HG03025 (cell line): Measurements from ENCODE around the gene GCSH.
"Not testable (repeated sequence)": the region's sequence is repeated elsewhere in the genome, so short reads cannot be mapped to it uniquely, and the experiment has no call there.

Source experiments
- ATAC-seq: cut with Tn5 transposase; IDR thresholded peaks from one replicate; pipeline ENCODE4 v1.9.1; 2021; ENCODE audit warnings: mild to moderate bottlenecking, moderate library complexity; ENCODE audit not compliant: unreplicated experiment, low FRiP score

The GCSH gene

DNA sequence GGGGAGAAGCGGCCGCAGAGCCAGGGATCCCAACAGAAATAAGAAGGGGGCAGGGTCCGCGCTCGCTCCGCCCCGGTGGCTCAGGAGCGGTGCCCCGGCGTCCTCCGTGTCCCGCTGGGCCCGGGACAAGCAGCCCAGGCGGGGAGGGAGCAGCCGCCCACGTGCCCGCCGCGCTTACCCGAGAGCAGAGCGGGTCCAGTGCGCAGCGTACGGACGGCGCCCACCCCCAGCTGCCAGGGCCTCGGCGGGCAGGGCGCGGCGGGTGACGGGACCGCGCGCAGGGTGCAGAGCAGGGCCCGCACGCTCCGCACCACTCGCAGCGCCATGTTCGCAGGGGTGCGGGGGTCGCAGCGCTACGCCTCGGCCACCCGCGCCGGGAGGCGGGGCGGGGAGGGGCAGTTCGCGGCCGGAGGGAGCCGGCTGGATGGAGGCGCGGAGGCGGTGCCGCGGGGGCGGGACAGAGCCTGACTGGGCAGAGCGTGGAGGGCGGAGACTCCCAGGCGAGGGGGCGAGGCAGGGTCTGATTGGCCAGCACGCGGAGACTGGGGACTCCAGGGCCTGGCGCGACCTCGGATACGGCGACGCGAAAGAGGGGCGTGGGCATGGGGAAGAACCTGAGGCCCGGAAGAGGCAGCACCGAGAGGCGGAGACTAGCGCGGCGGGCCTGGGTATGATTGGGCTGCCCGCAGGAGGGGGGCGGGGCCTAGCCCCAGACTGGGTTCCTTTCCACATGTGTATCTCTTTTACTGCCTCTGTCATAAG is at the start of gene GCSH:
Gene GCSH, minus strand, starts transcription at position 443 of the 762 bp plus-strand sequence. Its CDS starts 117 bp downstream, at position 326.
- ATAC-seq = peak; percentile 98

DNA sequence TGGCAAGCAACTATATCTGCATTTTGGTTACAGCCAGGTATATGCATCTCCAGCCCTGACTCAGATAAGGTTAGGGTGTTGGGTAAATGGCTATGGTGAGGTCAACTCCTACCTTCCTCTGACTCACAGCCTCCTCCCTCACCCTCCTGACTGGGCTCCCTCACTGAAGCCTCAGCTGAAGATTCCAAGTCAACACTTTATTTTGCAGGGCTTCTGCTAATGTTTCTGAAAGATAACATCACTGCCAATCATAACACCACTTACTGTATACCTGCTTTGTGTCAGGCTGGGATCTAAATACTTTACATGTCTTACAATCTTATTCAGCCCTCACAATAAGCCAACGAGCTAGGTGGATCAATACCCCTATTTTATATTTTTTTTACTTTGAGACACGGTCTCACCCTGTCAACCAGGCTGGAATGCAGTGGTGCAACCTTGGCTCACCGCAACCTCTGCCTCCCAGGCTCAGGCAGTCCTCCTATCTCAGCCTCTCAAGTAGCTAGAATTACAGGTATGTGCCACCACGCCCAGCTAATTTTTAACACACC is 47.8 kb upstream of the GCSH start:
- no peak for ATAC-seq

DNA sequence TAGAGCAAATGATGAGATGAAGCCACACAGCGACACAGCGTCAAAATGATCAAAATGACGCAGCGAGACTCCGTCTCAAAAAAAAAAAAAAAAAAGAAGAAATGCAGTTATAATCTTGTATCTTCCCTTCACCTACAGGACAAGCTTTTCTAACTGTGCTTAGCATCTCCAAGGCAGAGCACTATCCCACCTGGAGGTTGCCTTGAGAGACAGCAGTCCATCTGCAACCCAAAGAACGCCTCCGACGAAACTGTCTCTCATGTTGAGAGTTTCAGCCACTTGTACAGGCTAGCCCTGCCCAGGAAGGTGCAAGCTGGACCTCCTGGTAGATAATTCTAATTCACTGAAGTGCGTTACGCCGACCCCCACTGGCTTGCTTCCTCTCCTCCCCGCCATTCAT is 46.7 kb upstream of the GCSH start:
- no peak for ATAC-seq

DNA sequence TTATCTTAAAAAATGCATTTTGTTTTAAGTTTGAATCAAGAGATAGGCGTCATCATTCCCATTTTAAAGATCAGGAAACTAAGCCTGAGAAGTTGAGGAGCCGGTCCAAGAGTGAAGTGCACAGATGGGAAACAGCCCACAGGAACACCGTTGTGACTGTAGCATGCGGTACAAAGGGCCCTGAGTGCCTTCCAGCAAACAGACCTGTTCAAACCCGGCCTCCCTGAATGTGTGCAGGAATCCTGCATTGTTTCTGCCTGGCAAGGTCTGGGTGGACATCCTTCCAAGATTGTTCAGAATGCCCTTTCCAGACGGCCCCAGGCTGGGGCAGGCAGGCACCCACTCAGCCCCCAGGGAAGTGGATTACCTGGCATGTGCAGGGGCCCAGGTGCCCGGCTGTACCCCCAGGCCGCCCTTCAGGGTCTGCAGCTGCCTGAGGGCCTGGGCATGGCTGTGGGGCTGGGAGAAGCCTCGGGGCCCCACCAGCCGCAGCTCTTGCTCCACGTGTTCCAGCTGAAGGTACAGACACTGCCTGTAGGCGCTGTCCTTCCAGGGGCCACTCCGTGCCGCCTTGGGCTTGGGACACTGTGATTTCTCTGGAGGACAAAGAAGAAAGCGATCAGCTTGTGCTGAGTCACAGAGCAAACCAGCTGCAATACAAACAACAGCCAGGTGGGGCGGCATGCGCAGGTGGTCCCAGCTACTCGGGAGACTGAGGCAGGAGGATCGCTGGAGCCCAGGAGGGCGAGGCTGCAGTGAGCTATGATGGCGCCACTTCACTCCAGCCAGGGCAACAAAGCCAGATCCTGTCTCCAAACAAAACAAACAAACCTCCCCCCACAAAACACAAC is 45.0 kb upstream of the GCSH start:
- ATAC-seq = no peak

DNA sequence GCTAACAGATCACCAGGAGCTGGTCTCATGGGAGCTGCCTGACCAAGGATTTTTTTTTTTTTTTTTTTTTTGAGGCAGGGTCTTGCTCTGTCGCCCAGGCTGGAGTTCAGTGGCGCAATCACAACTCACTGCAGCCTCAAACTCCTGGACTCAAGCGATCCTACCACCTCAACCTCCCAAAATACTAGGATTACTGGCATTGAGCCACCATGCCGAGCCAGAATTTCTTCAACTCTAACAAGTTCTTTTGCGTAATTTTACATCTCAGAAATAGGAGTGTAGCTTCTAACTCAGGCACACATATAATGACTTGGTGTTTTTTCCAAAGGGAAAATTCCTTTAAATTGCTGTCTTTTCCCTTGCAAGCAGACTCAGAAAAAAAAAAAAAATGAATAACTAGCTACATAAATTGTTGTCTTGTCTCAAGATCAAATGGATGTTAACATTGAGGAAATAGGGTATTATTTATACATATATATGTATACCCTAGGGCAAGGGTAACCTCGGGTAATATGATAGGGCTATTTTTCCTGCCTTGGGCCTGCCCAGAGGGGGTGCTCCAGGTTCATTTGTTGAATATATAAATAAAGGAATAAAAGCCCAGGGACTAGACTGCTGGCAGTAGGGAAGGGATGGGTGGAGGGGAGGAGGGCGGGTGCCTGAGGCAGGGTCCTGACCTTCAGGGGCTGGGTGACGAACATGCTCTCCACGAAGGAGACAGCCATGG is 42.8 kb upstream of the GCSH start:
- no peak for ATAC-seq

DNA sequence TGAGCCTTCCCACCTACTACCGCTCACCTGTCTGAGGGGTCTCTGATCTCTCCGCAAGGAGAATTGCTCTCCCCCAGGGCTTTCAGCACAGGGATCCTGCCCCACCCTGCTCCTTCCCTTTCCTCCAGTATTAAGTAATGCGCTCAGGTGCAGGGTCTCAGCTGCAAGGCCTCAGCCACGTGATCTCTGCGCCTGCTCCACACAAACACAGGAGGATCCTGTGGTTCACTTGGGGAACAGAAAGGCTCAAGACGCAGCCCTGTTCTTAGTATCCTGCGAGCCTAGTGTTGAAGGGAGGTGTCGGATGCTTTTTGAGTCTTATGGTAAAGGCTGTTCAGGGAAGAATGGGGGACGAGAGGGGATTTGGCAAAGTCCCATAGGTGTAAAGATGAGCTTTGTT is 41.6 kb upstream of the GCSH start:
- ATAC-seq = no peak

DNA sequence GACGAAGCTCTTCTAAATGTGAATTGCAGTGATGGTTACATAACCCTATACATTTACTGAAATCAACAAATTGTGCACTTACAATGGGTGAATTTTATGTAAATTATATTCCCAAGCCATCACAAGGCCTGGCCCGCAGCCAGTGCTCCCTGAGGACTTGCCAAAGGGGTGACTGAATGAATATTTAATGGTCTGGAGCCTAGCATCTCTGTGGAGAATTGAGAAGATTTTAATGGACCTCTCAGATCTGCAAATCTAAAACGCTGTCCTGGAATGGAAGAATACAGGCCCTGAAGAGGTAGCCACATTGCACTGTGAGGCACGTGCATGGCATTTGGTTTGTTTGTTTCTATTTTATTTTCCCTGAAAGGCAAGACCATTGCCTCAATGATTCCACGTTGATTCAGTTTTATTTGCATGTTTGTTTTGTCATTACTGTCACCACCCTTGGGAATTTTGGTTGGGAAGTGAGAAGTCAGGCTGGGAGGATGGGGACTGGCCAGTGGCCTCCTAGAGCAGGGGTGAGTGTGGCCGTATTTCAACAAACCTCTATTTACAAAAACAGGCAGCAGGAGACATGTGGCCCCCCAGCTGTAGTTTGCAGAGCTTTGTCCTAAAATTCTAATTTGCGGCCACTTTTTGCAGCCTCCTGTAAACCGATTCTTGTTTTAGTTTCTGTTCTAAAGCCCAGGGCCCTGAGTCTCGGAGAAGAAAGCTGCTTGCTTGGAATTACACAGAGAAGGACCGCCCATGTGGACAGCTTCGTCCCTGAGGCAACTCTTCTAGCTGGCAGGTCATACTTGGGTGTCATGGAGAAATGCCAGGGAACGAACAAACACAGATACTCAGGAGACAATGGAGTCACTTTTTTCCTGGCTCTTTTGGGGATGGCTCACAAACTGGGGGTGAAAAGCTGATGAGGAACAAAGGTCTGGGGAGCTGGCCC is 40.5 kb upstream of the GCSH start:
- ATAC-seq = no peak

DNA sequence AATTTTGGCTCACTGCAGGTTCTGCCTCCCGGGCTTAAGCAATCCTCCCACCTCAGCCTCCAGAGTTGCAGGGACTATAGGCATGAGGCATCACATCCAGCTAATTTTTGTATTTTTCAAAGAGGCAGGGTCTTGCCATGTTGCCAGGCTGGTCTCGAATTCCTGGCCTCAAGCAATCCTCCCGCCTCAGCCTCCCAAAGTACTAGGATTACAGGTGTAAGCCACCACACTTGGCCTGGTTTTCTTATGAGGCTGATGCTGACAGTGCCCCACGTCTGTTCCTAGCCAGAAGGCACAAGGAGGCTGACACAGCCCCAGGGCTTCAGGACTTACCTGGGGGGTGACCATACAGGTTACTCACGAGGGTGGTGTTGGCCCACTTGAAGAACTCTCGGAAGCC is 33.9 kb upstream of the GCSH start:
- no peak for ATAC-seq

DNA sequence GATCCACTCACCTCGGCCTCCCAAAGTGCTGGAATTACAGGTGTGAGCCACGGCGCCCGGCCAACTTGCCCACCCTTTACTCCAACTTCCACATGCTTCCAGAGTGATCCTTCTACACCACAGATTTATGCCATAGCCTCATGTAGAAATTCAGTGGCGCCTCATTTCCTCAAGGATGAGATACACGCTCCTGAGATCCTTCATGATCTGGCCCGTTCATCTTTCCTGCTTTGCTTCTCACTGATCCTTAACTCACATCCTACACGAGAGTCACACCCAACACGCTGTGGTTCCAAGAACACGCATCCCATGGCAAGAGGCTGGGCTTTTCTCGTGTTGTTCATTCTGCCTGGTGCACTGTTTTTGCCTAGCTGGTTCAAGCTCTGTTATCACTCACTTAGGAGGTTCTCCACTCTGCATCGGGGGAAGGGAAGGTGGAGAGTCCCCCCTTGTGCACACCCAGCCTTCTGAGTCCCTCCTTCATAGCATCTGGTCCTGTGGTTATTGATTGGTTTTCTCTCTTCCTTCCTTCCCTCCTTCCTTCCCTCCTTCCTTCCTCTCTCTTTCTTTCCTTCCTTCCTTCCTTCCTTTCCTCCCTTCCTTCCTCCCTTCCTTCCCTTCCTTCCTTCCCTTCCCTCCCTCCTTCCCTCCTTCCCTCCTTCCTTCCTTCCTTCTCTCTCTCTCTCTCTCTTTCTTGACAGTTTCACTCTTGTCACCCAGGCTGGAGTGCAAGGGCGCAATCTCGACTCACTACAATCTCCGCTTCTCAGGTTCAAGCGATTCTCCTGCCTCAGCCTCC is 32.7 kb upstream of the GCSH start:
- no peak for ATAC-seq

DNA sequence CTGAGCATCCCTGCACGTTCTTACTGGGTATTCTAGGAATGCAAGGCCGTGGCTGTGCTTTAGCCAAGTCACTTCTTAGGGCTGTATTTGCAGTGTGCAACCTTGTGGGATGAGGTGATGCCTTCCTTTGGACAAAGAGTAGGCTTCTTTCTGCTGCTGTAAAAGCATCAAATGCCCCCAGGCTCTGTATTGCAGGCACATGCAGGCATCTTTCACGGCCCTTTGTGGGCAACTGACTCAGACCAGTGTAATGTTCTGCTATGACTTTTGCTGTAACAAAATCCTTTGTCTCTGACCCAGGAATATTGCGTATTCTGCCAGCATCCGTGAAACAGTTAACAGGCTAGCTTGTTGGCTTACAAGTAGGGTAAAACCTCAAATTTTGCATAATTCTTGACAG is 30.9 kb upstream of the GCSH start:
- no peak for ATAC-seq

DNA sequence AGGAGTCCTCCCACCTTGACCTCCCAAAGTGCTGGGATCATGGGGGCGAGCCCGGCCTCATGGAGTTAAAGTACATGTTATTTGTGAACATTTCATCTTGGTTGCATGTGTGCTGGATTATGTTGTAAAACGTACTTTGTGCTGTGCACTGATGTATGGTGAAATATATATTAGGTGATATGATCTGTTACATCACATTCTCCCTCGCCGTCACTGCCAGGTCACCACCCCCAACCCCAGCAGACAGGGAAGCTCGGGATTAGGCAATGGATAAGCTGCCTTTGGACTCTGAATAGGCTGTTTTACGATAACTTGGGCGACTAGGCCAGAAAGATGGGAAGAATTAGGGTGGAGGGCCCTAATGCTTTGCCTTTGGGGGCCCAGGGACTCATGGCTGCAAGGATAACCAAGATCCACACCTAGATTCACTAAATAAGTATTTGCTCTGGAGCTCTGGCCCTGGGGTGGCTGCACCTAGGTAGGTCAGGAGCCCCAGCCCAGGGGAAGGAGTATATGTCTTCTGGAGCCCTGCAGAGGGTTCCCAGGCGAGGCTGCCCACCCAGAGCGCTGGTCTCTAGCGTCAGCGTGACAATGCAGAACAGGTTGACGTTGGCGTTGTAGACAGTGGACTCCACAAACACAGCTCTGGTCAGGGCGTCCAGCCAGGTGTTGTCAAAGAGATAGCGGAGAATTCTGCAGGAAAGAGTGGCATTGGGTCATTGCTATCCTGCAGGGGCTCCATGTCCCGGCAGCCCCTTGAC is 27.1 kb upstream of the GCSH start:
- ATAC-seq = no peak

DNA sequence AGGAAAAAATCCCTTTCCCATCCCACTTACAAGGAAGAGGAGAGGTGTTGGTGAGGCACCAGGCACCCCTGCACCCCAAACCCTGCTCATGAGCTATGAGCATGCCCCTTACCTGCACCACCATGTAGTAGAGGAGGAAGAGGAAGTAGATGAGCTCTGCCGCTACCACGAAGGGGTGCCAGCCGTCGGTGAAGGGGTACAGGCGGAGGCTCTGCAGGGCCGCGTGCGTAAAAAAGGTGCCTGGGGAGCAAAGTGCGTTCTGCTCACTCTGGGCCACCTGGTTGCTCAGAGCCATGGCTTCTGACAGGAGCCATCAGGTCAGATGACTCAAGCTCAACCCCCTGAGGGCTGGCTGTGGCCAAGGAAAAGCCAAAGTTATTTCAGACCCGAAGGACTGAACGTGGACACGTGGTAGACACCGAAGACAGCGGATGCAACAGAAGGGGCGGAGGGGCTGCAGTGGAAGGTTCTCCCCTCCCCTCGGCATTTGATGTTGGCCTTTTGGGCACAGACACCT is 25.3 kb upstream of the GCSH start:
- no peak for ATAC-seq

DNA sequence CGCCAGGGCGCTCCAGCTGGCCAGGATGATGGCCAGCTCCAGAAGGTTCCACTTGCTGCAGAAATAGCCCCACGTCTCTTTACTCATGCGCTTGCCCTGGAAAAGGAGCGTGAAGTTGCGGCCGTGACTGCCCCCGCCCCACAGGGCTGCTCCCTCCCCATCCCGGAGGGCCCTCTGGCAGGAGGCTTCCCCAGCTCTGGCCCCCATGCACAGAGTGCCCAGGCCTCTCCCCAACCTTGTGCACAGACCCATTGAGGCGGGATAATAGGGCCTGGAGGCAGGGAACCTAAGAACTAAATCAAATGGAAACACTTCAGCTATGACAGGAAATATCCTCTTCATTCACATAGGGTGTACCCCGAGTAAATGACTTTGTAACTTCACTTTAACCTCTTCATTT is 21.2 kb upstream of the GCSH start:
- ATAC-seq = no peak

DNA sequence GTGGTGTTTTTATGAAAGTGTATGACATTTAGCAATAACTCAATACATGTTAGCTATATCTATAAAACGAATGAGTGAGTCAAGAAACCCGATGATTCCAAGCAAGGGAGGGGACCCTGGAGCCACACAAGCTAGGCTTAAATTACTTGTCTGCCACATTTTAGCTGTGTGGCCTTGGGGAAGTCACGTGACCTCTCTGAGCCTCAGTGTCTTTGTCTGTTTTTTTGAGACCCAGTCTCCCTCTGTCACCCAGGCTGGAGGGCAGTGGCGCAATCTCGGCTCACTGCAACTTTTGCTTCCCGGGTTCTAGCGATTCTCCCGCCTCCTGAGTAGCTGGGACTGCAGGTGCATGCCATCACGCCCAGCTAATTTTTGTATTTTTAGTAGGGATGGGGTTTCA is 20.1 kb upstream of the GCSH start:
- ATAC-seq = no peak

DNA sequence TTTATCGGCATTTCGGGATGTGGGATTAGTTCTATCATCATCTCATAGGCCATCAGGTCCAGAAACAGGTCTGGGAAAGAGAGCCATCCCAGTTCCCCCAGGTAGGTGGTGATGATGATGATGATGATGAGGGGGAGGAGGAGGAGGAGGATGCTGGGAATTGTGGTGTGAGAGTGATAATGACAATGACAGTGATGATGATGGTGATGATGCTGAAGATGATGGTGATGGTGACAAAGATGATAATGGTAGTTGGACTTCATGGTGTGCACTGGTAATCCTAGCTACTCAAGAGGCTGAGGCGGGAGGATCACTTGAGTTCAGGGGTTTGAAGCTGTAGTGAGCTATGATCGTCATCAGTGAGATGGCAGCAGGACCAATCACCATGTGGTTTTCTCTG is 16.3 kb upstream of the GCSH start:
- no peak for ATAC-seq

DNA sequence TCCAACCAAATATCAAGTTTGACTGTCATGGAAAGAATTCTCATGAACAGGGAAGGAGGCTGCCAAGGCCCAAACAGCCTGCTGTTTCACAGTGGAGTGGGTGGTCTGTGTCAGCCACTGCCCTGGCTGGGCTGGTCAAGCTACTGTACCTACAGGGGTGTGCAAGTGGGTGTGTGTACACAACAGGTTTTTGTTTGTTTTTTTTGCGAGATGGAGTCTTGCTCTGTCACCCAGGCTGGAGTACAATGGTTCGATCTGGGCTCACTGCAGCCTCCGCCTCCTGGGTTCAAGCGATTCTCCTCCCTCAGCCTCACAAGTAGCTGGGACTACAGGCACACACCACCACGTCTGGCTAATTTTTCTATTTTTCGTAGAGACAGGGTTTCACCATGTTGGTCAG is 13.1 kb upstream of the GCSH start:
- not testable (repeated sequence) for ATAC-seq

DNA sequence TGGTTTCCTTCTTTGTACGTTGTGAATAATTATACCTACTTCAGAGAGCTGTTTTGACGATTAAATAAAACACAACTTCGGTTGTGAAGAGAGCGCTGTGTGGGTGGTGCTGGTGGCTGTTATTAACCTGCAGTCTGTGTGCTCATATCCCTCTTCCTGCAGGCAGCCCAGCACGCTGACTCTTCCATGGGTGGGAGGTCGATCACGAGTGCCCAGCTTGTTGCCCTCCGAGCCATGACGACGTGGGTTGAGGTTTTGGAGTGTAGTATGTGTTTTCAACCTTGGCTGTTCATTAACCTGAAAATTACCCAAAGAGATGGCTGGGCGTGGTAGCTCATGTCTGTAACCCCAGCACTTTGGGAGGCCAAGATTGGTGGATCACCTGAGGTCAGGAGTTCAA is 11.3 kb upstream of the GCSH start:
- no peak for ATAC-seq

DNA sequence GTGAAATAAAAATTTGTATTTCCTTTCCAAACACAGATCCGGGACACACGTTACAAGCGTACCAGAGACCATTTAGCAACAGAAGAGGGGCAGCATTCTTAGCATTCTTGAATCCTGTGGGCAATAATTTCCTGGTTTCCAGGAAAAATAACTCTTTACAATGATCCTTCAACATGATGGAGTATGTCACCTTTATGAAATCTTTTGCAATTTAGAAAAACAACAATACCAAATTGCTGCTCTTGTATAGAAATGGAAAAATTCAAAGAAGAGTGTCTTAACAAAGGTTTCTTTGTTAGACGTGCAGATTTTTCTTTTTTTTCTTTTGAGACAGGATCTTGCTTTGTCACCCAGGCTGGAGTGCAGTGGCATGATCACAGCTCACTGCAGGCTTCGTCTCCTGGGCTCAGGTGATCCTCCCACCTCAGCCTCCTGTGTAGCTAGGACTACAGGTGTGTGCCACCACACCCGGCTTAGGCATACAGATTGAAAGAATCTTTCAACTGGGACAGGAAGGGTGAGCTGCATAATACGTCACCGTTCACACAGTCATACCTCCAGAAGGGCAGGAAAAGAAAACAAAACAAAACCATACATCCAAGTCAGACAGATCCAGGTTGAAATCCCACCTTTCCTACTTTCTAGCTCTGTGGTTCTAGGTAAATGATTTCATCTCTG is 10.8 kb upstream of the GCSH start:
- ATAC-seq = no peak
